WTC11 (cell line): ENCODE data around the gene HIBADH.

Source experiments
- CREB1 ChIP-seq: sonication (generic); formaldehyde crosslinking; IDR thresholded peaks from 2 replicates; pipeline ENCODE4 v1.8.0; 2023; ENCODE audit warnings: mild to moderate bottlenecking, missing genetic modification reagents
- CTCF ChIP-seq: fragments of 200-600 bp; IDR thresholded peaks from 2 replicates; pipeline ENCODE4 v1.8.0; 2022; ENCODE audit warnings: antibody characterized with exemption
- ELF4 ChIP-seq: sonication (generic); formaldehyde crosslinking; IDR thresholded peaks from 2 replicates; pipeline ENCODE4 v1.8.1; 2022; ENCODE audit warnings: low read depth, mild to moderate bottlenecking, moderate library complexity, missing genetic modification reagents
- FOXP1 ChIP-seq: sonication (generic); formaldehyde crosslinking; IDR thresholded peaks from 2 replicates; pipeline ENCODE4 v1.8.0; 2022; ENCODE audit warnings: missing genetic modification reagents, mild to moderate bottlenecking, moderate library complexity, borderline replicate concordance
- HMGXB4 ChIP-seq: sonication (generic); formaldehyde crosslinking; IDR thresholded peaks from 2 replicates; pipeline ENCODE4 v1.8.1; 2023; ENCODE audit warnings: mild to moderate bottlenecking, moderate library complexity, missing genetic modification reagents
- RELA ChIP-seq: sonication (generic); formaldehyde crosslinking; IDR thresholded peaks from 2 replicates; pipeline ENCODE4 v1.8.1; 2022; ENCODE audit warnings: missing genetic modification reagents, mild to moderate bottlenecking, borderline replicate concordance
- TF ChIP-seq, protein P1 (sequence below): sonication (generic); formaldehyde crosslinking; conservative IDR thresholded peaks from 2 replicates; pipeline ENCODE4 v1.8.1; 2022; ENCODE audit warnings: mild to moderate bottlenecking, missing genetic modification reagents

- TF ChIP-seq CREB1 (CRISPR knock-in tag) = no peak
- TF ChIP-seq RELA = no peak
- no peak for TF ChIP-seq FOXP1 (CRISPR knock-in tag)
- TF ChIP-seq CTCF = no peak
- TF ChIP-seq, protein P1, sequence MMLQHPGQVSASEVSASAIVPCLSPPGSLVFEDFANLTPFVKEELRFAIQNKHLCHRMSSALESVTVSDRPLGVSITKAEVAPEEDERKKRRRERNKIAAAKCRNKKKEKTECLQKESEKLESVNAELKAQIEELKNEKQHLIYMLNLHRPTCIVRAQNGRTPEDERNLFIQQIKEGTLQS = no peak
- TF ChIP-seq HMGXB4 = no peak
- TF ChIP-seq ELF4 = no peak
These were observed 143.9 kb downstream of the HIBADH start for GRCh38 chr7:27518561-27519350.
